ENCODE results near the gene NSG1.
"Not testable (repeated sequence)": the region's sequence is repeated elsewhere in the genome, so short reads cannot be mapped to it uniquely, and the experiment has no call there.

The NSG1 gene

GRCh38 chr4:4415107-4415805, 28.4 kb downstream of the NSG1 start:
- DNase-seq (ENCODE audit: extremely low read depth in 1 of 2, low read depth in 1 of 2), result no peak

- no peak for DNase-seq (ENCODE audit: extremely low read depth in 1 of 2, low read depth in 1 of 2)
Measured at GRCh38 chr4:4415806-4416805, 29.2 kb downstream of the NSG1 start.

GRCh38 chr4:4416981-4417380, 30.1 kb downstream of the NSG1 start:
- DNase-seq (ENCODE audit: extremely low read depth in 1 of 2, low read depth in 1 of 2), result no peak

GRCh38 chr4:4417886-4418285, 31.0 kb downstream of the NSG1 start:
- DNase-seq (ENCODE audit: extremely low read depth in 1 of 2, low read depth in 1 of 2), result no peak

GRCh38 chr4:4418676-4419390, 31.9 kb downstream of the NSG1 start:
- DNase-seq (ENCODE audit: extremely low read depth in 1 of 2, low read depth in 1 of 2), result no peak

GRCh38 chr4:4419896-4420295, 33.0 kb downstream of the NSG1 start:
- DNase-seq (ENCODE audit: extremely low read depth in 1 of 2, low read depth in 1 of 2), result no peak

- no peak for DNase-seq (ENCODE audit: extremely low read depth in 1 of 2, low read depth in 1 of 2)
Measured at GRCh38 chr4:4420421-4420820, 33.5 kb downstream of the NSG1 start.

- DNase-seq (ENCODE audit: extremely low read depth in 1 of 2, low read depth in 1 of 2), result no peak
Measured at GRCh38 chr4:4421356-4421755, 34.5 kb downstream of the NSG1 start.

GRCh38 chr4:4422117-4422516, 35.2 kb downstream of the NSG1 start:
- DNase-seq (ENCODE audit: extremely low read depth in 1 of 2, low read depth in 1 of 2), result not testable (repeated sequence)

GRCh38 chr4:4422856-4423499, 36.1 kb downstream of the NSG1 start:
- no peak for DNase-seq (ENCODE audit: extremely low read depth in 1 of 2, low read depth in 1 of 2)

- DNase-seq (ENCODE audit: extremely low read depth in 1 of 2, low read depth in 1 of 2), result no peak
Measured at GRCh38 chr4:4423706-4424498, 37.0 kb downstream of the NSG1 start.

- no peak for DNase-seq (ENCODE audit: extremely low read depth in 1 of 2, low read depth in 1 of 2)
Measured at GRCh38 chr4:4424499-4425115, 37.7 kb downstream of the NSG1 start.

GRCh38 chr4:4425119-4425690, 38.3 kb downstream of the NSG1 start:
- no peak for DNase-seq (ENCODE audit: extremely low read depth in 1 of 2, low read depth in 1 of 2)

- DNase-seq (ENCODE audit: extremely low read depth in 1 of 2, low read depth in 1 of 2), result no peak
Measured at GRCh38 chr4:4425696-4426095, 38.8 kb downstream of the NSG1 start.

- DNase-seq (ENCODE audit: extremely low read depth in 1 of 2, low read depth in 1 of 2), result no peak
Measured at GRCh38 chr4:4426511-4427120, 39.7 kb downstream of the NSG1 start.

GRCh38 chr4:4427121-4427870, 40.4 kb downstream of the NSG1 start:
- no peak for DNase-seq (ENCODE audit: extremely low read depth in 1 of 2, low read depth in 1 of 2)

- no peak for DNase-seq (ENCODE audit: extremely low read depth in 1 of 2, low read depth in 1 of 2)
Measured at GRCh38 chr4:4427886-4428285, 41.0 kb downstream of the NSG1 start.
